Measurements from ENCODE around the gene NAGS. TPM values are rescaled to one million over a fixed set of nuclear protein-coding genes. Genes with fewer than 3 reads are reported as not detected.
A peak's percentile ranks its signal among the peaks of the same experiment; 100 is the strongest.
"Not testable (repeated sequence)": the region's sequence is repeated elsewhere in the genome, so short reads cannot be mapped to it uniquely, and the experiment has no call there.

NAGS gene, protein sequence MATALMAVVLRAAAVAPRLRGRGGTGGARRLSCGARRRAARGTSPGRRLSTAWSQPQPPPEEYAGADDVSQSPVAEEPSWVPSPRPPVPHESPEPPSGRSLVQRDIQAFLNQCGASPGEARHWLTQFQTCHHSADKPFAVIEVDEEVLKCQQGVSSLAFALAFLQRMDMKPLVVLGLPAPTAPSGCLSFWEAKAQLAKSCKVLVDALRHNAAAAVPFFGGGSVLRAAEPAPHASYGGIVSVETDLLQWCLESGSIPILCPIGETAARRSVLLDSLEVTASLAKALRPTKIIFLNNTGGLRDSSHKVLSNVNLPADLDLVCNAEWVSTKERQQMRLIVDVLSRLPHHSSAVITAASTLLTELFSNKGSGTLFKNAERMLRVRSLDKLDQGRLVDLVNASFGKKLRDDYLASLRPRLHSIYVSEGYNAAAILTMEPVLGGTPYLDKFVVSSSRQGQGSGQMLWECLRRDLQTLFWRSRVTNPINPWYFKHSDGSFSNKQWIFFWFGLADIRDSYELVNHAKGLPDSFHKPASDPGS
- total RNA-seq, result 0.93 and 1.1 TPM in 2 replicates
- long read RNA-seq, result 0 reads

DNA sequence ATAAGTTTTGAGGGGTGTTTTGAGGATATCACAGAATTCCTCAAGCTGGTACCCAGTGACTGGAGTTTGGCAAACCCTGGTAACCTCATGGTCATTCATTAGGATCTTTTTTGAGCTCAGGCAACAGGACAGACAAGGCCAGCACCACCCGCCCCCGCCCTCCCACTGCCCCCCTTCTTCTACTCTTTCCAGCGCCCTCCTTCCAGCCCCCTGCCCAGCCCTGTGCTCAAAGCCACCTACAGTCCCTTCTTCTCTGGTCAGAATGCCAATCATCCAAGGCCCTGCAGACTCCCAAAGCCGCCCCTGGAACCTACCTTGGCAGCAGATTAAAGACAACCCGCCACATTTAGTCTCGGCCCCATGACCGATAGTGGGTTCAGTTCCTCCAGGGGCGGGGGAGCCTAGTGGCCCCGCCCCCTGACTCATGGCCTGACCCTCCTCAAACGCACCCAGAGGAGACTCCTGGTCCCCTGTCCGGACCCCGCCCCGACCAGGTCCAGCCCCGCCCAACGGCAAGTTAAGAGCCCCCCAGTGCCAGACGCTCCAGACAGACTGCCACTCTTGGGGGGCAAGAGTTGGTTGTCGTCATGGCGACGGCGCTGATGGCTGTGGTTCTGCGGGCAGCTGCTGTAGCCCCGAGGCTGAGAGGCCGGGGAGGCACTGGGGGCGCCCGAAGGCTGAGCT is at the start of gene NAGS:
NAGS (plus strand) TSS at position 546 of the 684 bp plus-strand sequence; CDS start at position 588, 42 bp downstream.
- Mint-ChIP-seq H3K27me3 (ENCODE audit: low read depth) (peaks cover 81% of the 10 kb centered on the region), H3K9me3 (no peaks in the 10 kb centered on the region), H3K4me3 (peak within 1 kb of the TSS; percentile 79), H3K36me3 (ENCODE audit: low read depth) (no peaks in the 10 kb centered on the region), H3K27ac (ENCODE audit: unreplicated experiment) (no peak within 1 kb of the TSS), H3K4me1 (peaks cover 17% of the 10 kb centered on the region)
- TF ChIP-seq, protein P1, sequence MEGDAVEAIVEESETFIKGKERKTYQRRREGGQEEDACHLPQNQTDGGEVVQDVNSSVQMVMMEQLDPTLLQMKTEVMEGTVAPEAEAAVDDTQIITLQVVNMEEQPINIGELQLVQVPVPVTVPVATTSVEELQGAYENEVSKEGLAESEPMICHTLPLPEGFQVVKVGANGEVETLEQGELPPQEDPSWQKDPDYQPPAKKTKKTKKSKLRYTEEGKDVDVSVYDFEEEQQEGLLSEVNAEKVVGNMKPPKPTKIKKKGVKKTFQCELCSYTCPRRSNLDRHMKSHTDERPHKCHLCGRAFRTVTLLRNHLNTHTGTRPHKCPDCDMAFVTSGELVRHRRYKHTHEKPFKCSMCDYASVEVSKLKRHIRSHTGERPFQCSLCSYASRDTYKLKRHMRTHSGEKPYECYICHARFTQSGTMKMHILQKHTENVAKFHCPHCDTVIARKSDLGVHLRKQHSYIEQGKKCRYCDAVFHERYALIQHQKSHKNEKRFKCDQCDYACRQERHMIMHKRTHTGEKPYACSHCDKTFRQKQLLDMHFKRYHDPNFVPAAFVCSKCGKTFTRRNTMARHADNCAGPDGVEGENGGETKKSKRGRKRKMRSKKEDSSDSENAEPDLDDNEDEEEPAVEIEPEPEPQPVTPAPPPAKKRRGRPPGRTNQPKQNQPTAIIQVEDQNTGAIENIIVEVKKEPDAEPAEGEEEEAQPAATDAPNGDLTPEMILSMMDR (conservative IDR thresholded peaks at IDR 0.05), result no peak
- DNase-seq (ENCODE audit: low read depth, low spot score), result no peak

DNA sequence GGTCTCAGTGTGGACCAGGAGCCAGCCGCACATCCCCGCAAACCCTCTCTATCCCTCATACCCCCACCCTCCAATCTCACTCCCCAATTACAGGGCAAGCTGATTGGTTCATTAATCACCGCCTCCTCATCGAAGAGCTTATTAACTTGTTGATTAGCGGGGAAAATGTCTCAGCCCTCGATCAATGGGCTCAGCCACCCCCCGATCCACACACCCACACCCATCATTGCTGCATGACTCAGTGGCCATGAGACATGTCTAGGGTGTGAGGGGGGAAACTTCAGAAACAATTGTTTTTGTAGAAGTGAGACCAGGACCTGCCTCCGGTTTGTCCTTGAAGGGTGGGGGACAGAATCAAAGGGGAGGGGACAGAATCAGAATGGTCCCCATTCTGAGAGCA is 48.2 kb upstream of the NAGS start:
- H3K36me3 Mint-ChIP-seq (ENCODE audit: low read depth), result no peaks in the 10 kb centered on the region
- no peaks in the 10 kb centered on the region for H3K9me3 Mint-ChIP-seq
- no peak overlapping the region for H3K4me3 Mint-ChIP-seq
- no peak overlapping the region for H3K27ac Mint-ChIP-seq (ENCODE audit: unreplicated experiment)
- H3K4me1 Mint-ChIP-seq, result peaks cover 9% of the 10 kb centered on the region
- peaks cover 55% of the 10 kb centered on the region for H3K27me3 Mint-ChIP-seq (ENCODE audit: low read depth)
- TF ChIP-seq, protein P1 (conservative IDR thresholded peaks at IDR 0.05), result no peak
- no peak for DNase-seq (ENCODE audit: low read depth, low spot score)

DNA sequence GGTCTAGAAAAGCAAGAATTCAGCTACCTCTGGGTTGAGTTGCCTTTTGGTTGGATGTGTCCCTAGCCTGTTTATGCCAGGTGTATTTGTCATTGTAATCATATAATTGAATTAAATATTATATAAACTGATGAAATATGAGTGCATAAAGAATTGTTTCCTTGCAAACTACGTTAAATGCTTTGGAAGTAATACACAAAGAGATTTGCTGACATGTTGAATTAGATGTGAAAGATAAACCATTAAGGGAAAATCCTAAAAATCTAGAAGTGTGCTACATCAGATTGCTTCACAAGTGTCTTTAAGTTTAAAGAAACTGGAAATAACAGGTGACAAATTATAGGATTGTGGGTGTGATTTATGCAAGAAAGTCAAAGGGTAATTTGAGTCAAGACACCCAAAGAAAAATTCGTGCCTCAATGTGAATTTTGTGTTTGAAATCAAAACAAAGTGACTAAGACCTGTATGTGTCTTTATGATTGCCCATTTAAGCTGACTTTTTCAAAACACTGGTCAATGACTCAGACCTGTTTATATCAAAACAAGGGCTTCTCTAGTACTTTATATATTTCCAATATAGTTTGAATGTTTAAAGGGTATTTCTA is 45.6 kb upstream of the NAGS start:
- Mint-ChIP-seq H3K36me3 (ENCODE audit: low read depth) (no peaks in the 10 kb centered on the region), H3K4me3 (no peak overlapping the region), H3K9me3 (no peaks in the 10 kb centered on the region), H3K27ac (ENCODE audit: unreplicated experiment) (no peak overlapping the region), H3K4me1 (no peaks in the 10 kb centered on the region), H3K27me3 (ENCODE audit: low read depth) (peaks cover 51% of the 10 kb centered on the region)
- TF ChIP-seq, protein P1 (conservative IDR thresholded peaks at IDR 0.05), result no peak
- no peak for DNase-seq (ENCODE audit: low read depth, low spot score)

DNA sequence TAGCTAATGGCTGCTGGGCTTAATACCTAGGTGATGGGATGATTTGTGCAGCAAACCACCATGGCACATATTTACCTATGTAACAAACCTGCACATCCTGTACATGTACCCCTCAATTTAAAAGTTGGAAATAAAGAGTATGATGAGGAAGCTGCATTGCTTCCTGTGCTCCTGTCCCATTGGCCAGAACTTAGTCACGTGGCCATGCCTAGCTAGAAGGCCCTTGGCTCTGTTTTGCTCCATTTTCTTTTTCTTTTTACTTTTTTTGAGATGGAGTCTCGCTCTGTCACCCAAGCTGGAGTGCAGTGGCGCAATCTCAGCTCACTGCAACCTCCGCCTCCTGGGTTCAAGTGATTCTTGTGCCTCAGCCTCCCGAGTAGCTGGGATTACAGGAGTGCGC is 43.1 kb upstream of the NAGS start:
- DNase-seq (ENCODE audit: low read depth, low spot score); H3K27ac Mint-ChIP-seq (ENCODE audit: unreplicated experiment); H3K4me1 Mint-ChIP-seq; H3K36me3 Mint-ChIP-seq (ENCODE audit: low read depth); H3K9me3 Mint-ChIP-seq; H3K4me3 Mint-ChIP-seq: not testable (repeated sequence)
- peaks cover 42% of the 10 kb centered on the region for H3K27me3 Mint-ChIP-seq (ENCODE audit: low read depth)

DNA sequence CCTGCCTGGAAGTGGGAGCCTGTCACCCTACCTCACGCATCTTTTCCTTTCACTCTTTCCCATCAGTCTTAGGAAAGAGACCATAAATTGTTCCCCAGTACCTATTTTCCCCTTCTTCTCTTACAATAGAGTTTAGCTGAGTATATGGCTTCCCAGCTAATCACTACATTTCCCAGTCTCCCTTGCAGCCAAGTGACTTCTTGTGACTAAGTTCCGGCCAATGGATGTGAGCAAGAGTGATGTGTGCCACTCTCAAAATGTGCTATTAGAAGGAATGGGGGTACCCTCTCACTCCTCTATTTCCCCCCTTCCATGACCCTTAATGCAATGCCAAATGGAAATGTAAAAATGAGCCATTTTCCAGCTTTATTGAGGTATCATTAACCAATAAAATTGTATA is 42.5 kb upstream of the NAGS start:
- no peaks in the 10 kb centered on the region for H3K36me3 Mint-ChIP-seq (ENCODE audit: low read depth)
- TF ChIP-seq, protein P1 (conservative IDR thresholded peaks at IDR 0.05), result no peak
- H3K9me3 Mint-ChIP-seq, result no peaks in the 10 kb centered on the region
- no peak overlapping the region for H3K27ac Mint-ChIP-seq (ENCODE audit: unreplicated experiment)
- no peak overlapping the region for H3K4me3 Mint-ChIP-seq
- no peaks in the 10 kb centered on the region for H3K4me1 Mint-ChIP-seq
- DNase-seq (ENCODE audit: low read depth, low spot score), result no peak
- H3K27me3 Mint-ChIP-seq (ENCODE audit: low read depth), result peaks cover 39% of the 10 kb centered on the region

Data from neural crest cell (in vitro differentiated cells).